MM.1S (cell line): Measurements from ENCODE around the gene TMEM132D.

Experiments used
- CTCF ChIP-seq: fragments of 300-600 bp; sonication (generic); IDR thresholded peaks from 2 replicates; pipeline ENCODE4 v1.5.1; 2016; ENCODE audit warnings: antibody characterized with exemption, low read length, mixed read lengths
- EZH2 ChIP-seq: fragments of 300-600 bp; sonication (generic); optimal IDR thresholded peaks from 2 replicates; pipeline ENCODE3; 2017; ENCODE audit warnings: low read depth, mild to moderate bottlenecking, antibody characterized with exemption, low read length, mixed read lengths

- TF ChIP-seq CTCF (no peak), EZH2 (no peak)
Observed at GRCh38 chr12:129617849-129618248, 286.0 kb downstream of the TMEM132D start.
